Osteoblast (primary cell): Measurements from ENCODE around the gene ZBTB22. TPM values are rescaled to one million over a fixed set of nuclear protein-coding genes. Genes with fewer than 3 reads are reported as not detected.

Experiments used
- DNase-seq: peaks from one replicate; pipeline ENCODE4 v3.0.0; 2011; ENCODE audit warnings: low spot score, mixed read lengths; ENCODE audit not compliant: insufficient read length; ENCODE audit errors: missing footprints
- H2AFZ ChIP-seq: 2 replicates; pipeline ENCODE4 v1.6.0; 2011; ENCODE audit warnings: mild to moderate bottlenecking, low read length
- H3K27ac ChIP-seq: 2 replicates; pipeline ENCODE4 v1.5.1; 2011; ENCODE audit warnings: mild to moderate bottlenecking, low read depth, low read length, moderate library complexity
- H3K27me3 ChIP-seq: 2 replicates; pipeline ENCODE4 v1.6.0; 2012; ENCODE audit warnings: mild to moderate bottlenecking, control low read depth, inconsistent platforms, low read length, moderate library complexity; ENCODE audit not compliant: insufficient read depth
- H3K36me3 ChIP-seq: 2 replicates; pipeline ENCODE4 v1.5.1; 2011; ENCODE audit warnings: mild to moderate bottlenecking, low read length, control low read depth, moderate library complexity; ENCODE audit not compliant: insufficient read depth
- H3K4me1 ChIP-seq: 2 replicates; pipeline ENCODE4 v1.5.1; 2011; ENCODE audit warnings: mild to moderate bottlenecking, low read length, control low read depth, moderate library complexity; ENCODE audit not compliant: insufficient read depth
- H3K4me2 ChIP-seq: 2 replicates; pipeline ENCODE4 v1.6.0; 2011; ENCODE audit warnings: mild to moderate bottlenecking, low read length; ENCODE audit not compliant: insufficient read depth
- H3K4me3 ChIP-seq: fragments of 200-600 bp; sonication (generic); 3 replicates; pipeline ENCODE4 v1.5.1; 2012; ENCODE audit warnings: mild to moderate bottlenecking, low read length, inconsistent platforms; ENCODE audit not compliant: insufficient read depth
- H3K79me2 ChIP-seq: 2 replicates; pipeline ENCODE4 v1.6.0; 2012; ENCODE audit warnings: mild to moderate bottlenecking, low read length, control low read depth, inconsistent platforms; ENCODE audit not compliant: insufficient read depth
- H3K9me3 ChIP-seq: 2 replicates; pipeline ENCODE4 v1.5.1; 2011; ENCODE audit warnings: low read depth, low read length, control low read depth
- H4K20me1 ChIP-seq: 2 replicates; pipeline ENCODE4 v1.6.0; 2012; ENCODE audit warnings: mild to moderate bottlenecking, low read length, control low read depth; ENCODE audit not compliant: insufficient read depth
- total RNA-seq: library from RNA; depleted of rRNA; stranded (reverse); fragments of >200 nt; gene quantifications from 2 replicates; pipeline ENCODE4 v1.2.3, GENCODE V29; 2012
- TF ChIP-seq, protein P1 (sequence below): IDR thresholded peaks from 2 replicates; pipeline ENCODE4 v1.5.1; 2011; ENCODE audit warnings: mild to moderate bottlenecking, low read depth, low read length, moderate library complexity; ENCODE audit errors: extremely low read depth

Gene ZBTB22
- total RNA-seq, 1 donor = 19.5 TPM

DNA sequence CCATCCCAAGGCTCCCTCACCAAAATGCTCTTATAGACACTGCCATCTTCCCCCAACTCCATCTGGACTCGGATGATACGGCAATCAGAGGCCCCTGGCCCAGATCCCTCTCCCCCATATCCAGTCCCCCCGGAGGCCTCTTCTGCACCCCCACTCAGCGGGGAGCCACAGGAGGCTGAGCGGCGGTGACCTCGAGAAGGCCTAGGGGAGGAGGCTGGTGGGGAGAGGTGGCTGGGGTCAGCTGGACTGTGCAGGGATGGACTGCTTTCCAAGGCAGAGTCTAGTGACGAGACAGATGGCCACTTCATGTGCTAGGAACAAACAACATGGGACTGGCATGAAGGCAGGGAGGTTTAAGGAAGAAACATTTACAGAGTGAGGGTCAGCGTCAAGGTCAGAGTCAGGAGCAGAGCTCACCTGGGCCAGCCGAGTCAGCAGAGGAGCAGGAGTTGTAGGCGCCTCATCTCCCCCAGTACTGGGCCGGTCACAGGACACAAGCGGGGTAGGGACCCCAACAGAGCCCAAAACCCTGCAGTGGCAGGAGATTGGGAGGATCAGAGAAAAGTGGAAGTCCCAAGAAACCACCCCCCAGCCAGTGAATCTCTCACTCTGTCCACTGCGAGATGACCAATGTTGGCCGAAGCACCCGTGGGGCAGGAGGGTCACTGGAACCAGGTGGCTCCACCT lies 24.4 kb downstream of the ZBTB22 start:
- Histone ChIP-seq H4K20me1 (no peaks in the 10 kb centered on the region), H3K4me3 (no peak overlapping the region), H3K4me2 (no peak overlapping the region), H3K4me1 (peaks cover 15% of the 10 kb centered on the region), H3K9me3 (no peaks in the 10 kb centered on the region), H3K36me3 (peaks cover 28% of the 10 kb centered on the region), H3K27me3 (no peaks in the 10 kb centered on the region), H3K79me2 (peaks cover 36% of the 10 kb centered on the region), H3K27ac (no peak overlapping the region), H2AFZ (no peak overlapping the region)
- TF ChIP-seq, protein P1, sequence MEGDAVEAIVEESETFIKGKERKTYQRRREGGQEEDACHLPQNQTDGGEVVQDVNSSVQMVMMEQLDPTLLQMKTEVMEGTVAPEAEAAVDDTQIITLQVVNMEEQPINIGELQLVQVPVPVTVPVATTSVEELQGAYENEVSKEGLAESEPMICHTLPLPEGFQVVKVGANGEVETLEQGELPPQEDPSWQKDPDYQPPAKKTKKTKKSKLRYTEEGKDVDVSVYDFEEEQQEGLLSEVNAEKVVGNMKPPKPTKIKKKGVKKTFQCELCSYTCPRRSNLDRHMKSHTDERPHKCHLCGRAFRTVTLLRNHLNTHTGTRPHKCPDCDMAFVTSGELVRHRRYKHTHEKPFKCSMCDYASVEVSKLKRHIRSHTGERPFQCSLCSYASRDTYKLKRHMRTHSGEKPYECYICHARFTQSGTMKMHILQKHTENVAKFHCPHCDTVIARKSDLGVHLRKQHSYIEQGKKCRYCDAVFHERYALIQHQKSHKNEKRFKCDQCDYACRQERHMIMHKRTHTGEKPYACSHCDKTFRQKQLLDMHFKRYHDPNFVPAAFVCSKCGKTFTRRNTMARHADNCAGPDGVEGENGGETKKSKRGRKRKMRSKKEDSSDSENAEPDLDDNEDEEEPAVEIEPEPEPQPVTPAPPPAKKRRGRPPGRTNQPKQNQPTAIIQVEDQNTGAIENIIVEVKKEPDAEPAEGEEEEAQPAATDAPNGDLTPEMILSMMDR = no peak
- DNase-seq = peak; percentile 69

DNA sequence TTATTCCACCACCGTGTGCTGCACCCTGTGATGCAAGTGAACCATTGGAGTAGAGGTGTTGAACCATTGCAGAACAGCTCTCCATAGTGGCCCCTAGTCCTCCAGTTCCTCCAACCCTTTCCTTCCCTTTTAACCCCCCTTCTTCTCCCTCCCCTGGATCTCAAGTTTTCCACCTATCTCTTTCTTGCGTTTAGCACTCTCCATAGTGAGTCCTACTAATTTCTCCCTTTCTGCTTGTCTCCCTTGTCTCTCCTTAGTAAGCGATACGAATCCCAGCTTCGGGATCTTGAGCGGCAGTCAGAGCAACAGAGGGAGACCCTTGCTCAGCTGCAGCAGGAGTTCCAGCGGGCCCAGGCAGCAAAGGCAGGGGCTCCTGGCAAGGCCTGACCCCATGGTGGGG lies 27.1 kb downstream of the ZBTB22 start:
- peak overlapping the region; percentile 86 for H3K4me3 ChIP-seq
- H3K27me3 ChIP-seq = no peaks in the 10 kb centered on the region
- peaks cover 18% of the 10 kb centered on the region for H3K4me1 ChIP-seq
- H3K36me3 ChIP-seq = peaks cover 43% of the 10 kb centered on the region
- TF ChIP-seq, protein P1 = no peak
- H3K27ac ChIP-seq = peak overlapping the region; percentile 64
- H2AFZ ChIP-seq = no peak overlapping the region
- H3K9me3 ChIP-seq = no peaks in the 10 kb centered on the region
- H3K4me2 ChIP-seq = peak overlapping the region; percentile 91
- peak; percentile 35 for DNase-seq
- H4K20me1 ChIP-seq = no peaks in the 10 kb centered on the region
- peaks cover 49% of the 10 kb centered on the region for H3K79me2 ChIP-seq

DNA sequence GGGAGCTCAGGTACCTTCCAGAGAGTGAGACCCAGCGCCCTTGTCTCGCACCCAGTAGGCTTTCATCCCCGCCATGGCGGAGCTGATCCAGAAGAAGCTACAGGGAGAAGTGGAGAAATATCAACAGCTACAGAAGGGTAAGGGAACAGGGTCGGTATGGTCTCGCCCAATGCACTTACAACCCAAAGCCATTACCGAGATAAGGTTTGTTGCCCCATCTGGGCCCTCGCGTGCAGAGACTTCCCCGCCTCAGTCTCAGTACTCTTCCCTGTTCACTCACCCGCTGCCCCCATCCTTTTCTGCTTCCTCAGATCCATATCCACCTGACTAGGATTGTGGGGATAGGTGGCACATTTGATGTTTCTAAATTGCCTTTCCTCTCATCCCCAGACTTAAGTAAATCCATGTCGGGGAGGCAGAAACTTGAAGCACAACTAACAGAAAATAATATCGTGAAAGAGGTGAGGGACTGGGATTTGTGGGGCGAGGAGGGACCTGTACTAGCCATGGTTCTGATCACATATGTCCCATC lies 27.7 kb downstream of the ZBTB22 start:
- peak overlapping the region; percentile 86 for H3K4me3 ChIP-seq
- H4K20me1 ChIP-seq = no peaks in the 10 kb centered on the region
- peaks cover 45% of the 10 kb centered on the region for H3K36me3 ChIP-seq
- H3K4me1 ChIP-seq = peaks cover 18% of the 10 kb centered on the region
- H2AFZ ChIP-seq = peak overlapping the region; percentile 89
- TF ChIP-seq, protein P1 = no peak
- no peaks in the 10 kb centered on the region for H3K27me3 ChIP-seq
- DNase-seq = peak; percentile 80
- H3K4me2 ChIP-seq = peak overlapping the region; percentile 91
- H3K79me2 ChIP-seq = peaks cover 49% of the 10 kb centered on the region
- H3K9me3 ChIP-seq = no peaks in the 10 kb centered on the region
- H3K27ac ChIP-seq = peak overlapping the region; percentile 64
